Colonic mucosa (tissue), 4 donors: ENCODE results near the gene TMEM63B. TPM values are rescaled to one million over a fixed set of nuclear protein-coding genes. Genes with fewer than 3 reads are reported as not detected.
"Not testable (repeated sequence)": the region's sequence is repeated elsewhere in the genome, so short reads cannot be mapped to it uniquely, and the experiment has no call there.

Experiments
- DNase-seq: peaks from one replicate; pipeline ENCODE4 v3.0.0-alpha.2; 2020
- H3K27ac ChIP-seq: fragments of 200-600 bp; one replicate; pipeline ENCODE4 v1.8.0; 2021
- H3K27me3 ChIP-seq: fragments of 200-600 bp; one replicate; pipeline ENCODE4 v1.8.0; 2021
- H3K36me3 ChIP-seq: fragments of 200-600 bp; one replicate; pipeline ENCODE4 v1.8.0; 2021
- H3K4me1 ChIP-seq: fragments of 200-600 bp; one replicate; pipeline ENCODE4 v1.8.0; 2021; ENCODE audit warnings: mild to moderate bottlenecking
- H3K4me3 ChIP-seq: fragments of 200-600 bp; one replicate; pipeline ENCODE4 v1.8.0; 2021
- H3K9ac ChIP-seq, 2 donors: one replicate each; pipeline ENCODE4 v1.7.0; 2013; ENCODE audit warnings: control low read depth in 2 of 2, low read depth in 2 of 2, low read length in 2 of 2
- H3K9me3 ChIP-seq: fragments of 200-600 bp; one replicate; pipeline ENCODE4 v1.8.0; 2021
- intact Hi-C: fragments of 100-400 bp; cut with DNase I; formaldehyde crosslinking; loops from one replicate; pipeline ENCODE4 v1.14.1; 2022
- total RNA-seq, 2 donors: library from RNA; stranded (reverse); fragmentation: NEBNext Ultra II Directional in 1 of 2; extraction: Animal tissue kit (Norgen Biotek cat#: 25700) in 1 of 2; gene quantifications; one replicate each; pipeline ENCODE4 v1.2.1, GENCODE V29; 2021
- TF ChIP-seq, protein P1 (sequence below): fragments of 200-600 bp; IDR thresholded peaks from one replicate; pipeline ENCODE4 v1.8.0; 2022; ENCODE audit warnings: antibody characterized with exemption, mild to moderate bottlenecking
- donor health status: healthy.
- donor health status: DM: no; HTN: no; CAD: no.
- donor health status: DM: no; HTN: no; CAD: no.

Gene TMEM63B
- total RNA-seq, 2 donors from 2014 or later = 74.3 to 95.3 TPM

- Histone ChIP-seq H3K4me1 (no peaks in the 10 kb centered on the region), H3K27ac (no peak overlapping the region)
- intact Hi-C loops = no loop called here
Observed at GRCh38 chr6:44180406-44180805, 53.1 kb downstream of the TMEM63B start.

GRCh38 chr6:44180886-44181285 is 53.5 kb downstream of the TMEM63B start:
- Histone ChIP-seq H3K27ac (no peak overlapping the region), H3K4me3 (no peak overlapping the region), H3K27me3 (no peaks in the 10 kb centered on the region), H3K9me3 (no peaks in the 10 kb centered on the region), H3K9ac (no peak overlapping the region), H3K36me3 (no peaks in the 10 kb centered on the region), H3K4me1 (no peaks in the 10 kb centered on the region)
- TF ChIP-seq, protein P1, sequence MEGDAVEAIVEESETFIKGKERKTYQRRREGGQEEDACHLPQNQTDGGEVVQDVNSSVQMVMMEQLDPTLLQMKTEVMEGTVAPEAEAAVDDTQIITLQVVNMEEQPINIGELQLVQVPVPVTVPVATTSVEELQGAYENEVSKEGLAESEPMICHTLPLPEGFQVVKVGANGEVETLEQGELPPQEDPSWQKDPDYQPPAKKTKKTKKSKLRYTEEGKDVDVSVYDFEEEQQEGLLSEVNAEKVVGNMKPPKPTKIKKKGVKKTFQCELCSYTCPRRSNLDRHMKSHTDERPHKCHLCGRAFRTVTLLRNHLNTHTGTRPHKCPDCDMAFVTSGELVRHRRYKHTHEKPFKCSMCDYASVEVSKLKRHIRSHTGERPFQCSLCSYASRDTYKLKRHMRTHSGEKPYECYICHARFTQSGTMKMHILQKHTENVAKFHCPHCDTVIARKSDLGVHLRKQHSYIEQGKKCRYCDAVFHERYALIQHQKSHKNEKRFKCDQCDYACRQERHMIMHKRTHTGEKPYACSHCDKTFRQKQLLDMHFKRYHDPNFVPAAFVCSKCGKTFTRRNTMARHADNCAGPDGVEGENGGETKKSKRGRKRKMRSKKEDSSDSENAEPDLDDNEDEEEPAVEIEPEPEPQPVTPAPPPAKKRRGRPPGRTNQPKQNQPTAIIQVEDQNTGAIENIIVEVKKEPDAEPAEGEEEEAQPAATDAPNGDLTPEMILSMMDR = no peak
- no peak for DNase-seq
- intact Hi-C loops = no loop called here

More at GRCh38 chr6:44180406-44180805, 53.1 kb downstream of the TMEM63B start:
- Histone ChIP-seq H3K9ac (no peak overlapping the region), H3K36me3 (no peaks in the 10 kb centered on the region), H3K9me3 (no peaks in the 10 kb centered on the region), H3K4me3 (no peak overlapping the region), H3K27me3 (no peaks in the 10 kb centered on the region)
- DNase-seq = no peak
- TF ChIP-seq, protein P1 = no peak

GRCh38 chr6:44181784-44182183 is 54.4 kb downstream of the TMEM63B start:
- H3K27ac ChIP-seq, H3K36me3 ChIP-seq, H3K4me1 ChIP-seq, intact Hi-C loops, H3K4me3 ChIP-seq, H3K9me3 ChIP-seq, H3K9ac ChIP-seq, H3K27me3 ChIP-seq, DNase-seq: not testable (repeated sequence)

- Histone ChIP-seq H3K4me1 (no peaks in the 10 kb centered on the region), H3K27ac (no peak overlapping the region), H3K9me3 (no peaks in the 10 kb centered on the region), H3K36me3 (no peaks in the 10 kb centered on the region), H3K9ac (no peak overlapping the region), H3K27me3 (no peaks in the 10 kb centered on the region), H3K4me3 (no peak overlapping the region)
- intact Hi-C loops = no loop called here
- DNase-seq = no peak
- TF ChIP-seq, protein P1 = no peak
Observed at GRCh38 chr6:44182911-44183390, 55.6 kb downstream of the TMEM63B start.

DNA sequence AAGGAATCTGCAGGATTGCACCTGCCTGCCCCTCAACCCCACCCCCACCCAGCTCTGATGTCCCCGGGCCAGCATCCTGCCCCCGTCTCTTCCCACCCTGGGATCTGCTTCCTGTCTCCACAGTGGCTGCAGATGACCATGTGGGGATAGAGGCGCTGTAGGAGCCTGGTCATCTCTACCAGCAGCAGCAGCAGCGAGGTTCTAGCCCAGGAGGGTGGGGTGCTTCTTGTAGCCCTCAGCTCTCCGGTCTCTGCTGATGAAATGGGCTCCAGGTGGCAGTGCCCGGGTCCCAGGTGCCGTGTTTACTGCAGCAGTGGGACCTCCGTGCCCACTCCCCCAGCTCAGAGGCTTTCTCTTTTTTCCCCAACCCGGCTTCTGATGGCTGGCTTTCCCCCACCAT is 56.4 kb downstream of the TMEM63B start:
- no peaks in the 10 kb centered on the region for H3K27me3 ChIP-seq
- no peaks in the 10 kb centered on the region for H3K36me3 ChIP-seq
- no peak for DNase-seq
- no peak overlapping the region for H3K4me3 ChIP-seq
- H3K4me1 ChIP-seq = no peaks in the 10 kb centered on the region
- H3K27ac ChIP-seq = no peak overlapping the region
- H3K9me3 ChIP-seq = no peaks in the 10 kb centered on the region
- intact Hi-C loops = no loop called here
- TF ChIP-seq, protein P1 = no peak
- H3K9ac ChIP-seq = peak overlapping the region in 1 of 2 donors; percentile 18

- H3K27me3 ChIP-seq, H3K9ac ChIP-seq, H3K4me3 ChIP-seq, H3K4me1 ChIP-seq, H3K36me3 ChIP-seq, H3K9me3 ChIP-seq, DNase-seq, H3K27ac ChIP-seq, intact Hi-C loops: not testable (repeated sequence)
Observed at GRCh38 chr6:44185356-44185755, 58.0 kb downstream of the TMEM63B start.
